Muscle of back (tissue), 13 donors: ENCODE measurements around the gene ASMT. TPM values are rescaled to one million over a fixed set of nuclear protein-coding genes. Genes with fewer than 3 reads are reported as not detected.
"Not testable (repeated sequence)": the region's sequence is repeated elsewhere in the genome, so short reads cannot be mapped to it uniquely, and the experiment has no call there.

Experiments
- DNase-seq, 3 donors: peaks; one replicate each; pipeline versions ENCODE4 v3.0.0 to v3.0.0-alpha.2; 2013
- long read RNA-seq, 9 donors: transcript quantifications; one replicate each; lab custom pipeline, GENCODE V29; 2026
- polyA plus RNA-seq, 10 donors: library from polyadenylated mRNA; unstranded; fragments of 120-200 nt; gene quantifications; one replicate each; pipeline ENCODE4 v1.2.1, GENCODE V29; 2013; ENCODE audit not compliant: insufficient read length in 10 of 10

ASMT gene, protein sequence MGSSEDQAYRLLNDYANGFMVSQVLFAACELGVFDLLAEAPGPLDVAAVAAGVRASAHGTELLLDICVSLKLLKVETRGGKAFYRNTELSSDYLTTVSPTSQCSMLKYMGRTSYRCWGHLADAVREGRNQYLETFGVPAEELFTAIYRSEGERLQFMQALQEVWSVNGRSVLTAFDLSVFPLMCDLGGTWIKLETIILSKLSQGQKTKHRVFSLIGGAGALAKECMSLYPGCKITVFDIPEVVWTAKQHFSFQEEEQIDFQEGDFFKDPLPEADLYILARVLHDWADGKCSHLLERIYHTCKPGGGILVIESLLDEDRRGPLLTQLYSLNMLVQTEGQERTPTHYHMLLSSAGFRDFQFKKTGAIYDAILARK
- under 1 TPM in 4 of 10 donors, not detected in 6; 0.15 to 0.67 (median 0.28) TPM for polyA plus RNA-seq
- long read RNA-seq, donor 1: 0 reads
- long read RNA-seq, donor 2: 0 reads
- long read RNA-seq, donor 3: 0 reads
- long read RNA-seq, donor 4: 0 reads
- long read RNA-seq, donor 5: 0 reads
- long read RNA-seq, donor 6: 0 reads
- long read RNA-seq, donor 7: 0 reads
- long read RNA-seq, donor 8: 0 reads
- long read RNA-seq, donor 9: 0 reads

DNA sequence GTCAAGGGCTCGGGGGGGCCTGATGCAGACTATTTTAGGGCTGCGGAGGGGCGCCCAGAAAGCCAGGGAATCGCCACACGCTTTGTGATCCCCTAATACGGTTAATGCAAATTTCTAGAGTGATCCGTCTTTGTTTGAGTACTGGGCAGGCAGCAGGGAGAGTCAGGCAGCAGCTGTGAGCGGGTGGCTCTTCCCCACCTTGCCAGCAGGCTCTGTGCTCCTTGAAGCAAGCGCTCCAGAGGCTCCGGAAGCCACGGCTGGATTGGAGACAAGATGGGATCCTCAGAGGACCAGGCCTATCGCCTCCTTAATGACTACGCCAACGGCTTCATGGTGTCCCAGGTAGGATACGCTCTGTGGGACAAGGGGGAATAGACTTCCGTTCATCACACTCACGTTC lies at the start of gene ASMT:
ASMT (plus strand) TSS at position 133 of the 400 bp plus-strand sequence; CDS start at position 274, 141 bp downstream.
- DNase-seq: no peak

DNA sequence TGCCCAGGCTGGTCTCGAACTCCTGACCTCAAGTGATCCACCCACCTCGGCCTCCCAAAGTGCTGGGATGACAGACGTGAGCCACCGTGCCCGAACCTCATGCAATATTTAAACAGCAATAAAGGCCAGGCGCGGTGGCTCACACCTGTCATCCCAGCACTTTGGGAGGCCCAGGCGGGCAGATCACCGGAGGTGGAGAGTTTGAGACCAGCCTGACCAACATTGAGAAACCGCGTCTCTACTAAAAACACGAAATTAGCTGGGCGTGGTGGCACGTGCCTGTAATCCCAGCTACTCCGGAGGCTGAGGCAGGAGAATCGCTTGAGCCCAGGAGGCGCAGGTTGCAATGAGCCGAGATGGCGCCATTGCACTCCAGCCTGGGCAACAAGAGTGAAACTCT lies 40.7 kb upstream of the ASMT start:
- DNase-seq: not testable (repeated sequence)

DNA sequence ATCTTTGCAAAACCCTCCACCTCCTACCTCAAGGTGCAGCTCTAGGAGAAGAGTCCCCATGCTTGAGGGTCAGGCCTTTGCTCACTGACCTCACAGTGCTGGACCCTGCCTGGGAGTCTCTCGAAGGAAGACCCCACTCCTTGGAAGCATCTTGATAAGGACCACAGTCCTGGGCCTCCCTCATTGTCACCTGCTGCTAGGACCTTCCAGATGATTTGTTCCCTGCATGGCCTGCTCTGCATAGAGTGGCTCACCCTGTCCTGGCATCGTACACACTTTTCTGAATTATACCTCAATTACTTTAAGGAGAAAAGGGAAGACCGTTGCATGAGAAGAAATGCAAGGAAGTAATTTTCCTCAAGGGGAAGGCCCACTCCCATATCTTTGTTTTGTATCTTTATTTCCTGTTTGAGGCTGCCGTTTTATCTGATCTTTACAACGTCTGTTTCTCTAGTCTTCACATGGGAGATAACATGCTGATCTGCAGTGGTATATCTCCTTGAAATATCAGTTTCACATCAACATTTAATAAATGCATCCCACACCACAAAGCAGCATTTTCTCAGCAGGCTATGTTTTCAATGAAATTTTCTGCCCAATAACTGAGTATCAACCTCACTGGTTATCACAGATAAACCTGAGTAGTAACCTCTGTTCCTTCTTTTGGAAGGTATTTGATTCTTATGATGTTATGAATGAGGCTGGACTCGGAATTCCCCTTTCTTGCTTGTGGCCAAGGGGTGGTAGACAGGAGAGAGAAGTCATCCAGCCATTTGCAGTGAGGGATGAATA lies 38.5 kb upstream of the ASMT start:
- DNase-seq: no peak

DNA sequence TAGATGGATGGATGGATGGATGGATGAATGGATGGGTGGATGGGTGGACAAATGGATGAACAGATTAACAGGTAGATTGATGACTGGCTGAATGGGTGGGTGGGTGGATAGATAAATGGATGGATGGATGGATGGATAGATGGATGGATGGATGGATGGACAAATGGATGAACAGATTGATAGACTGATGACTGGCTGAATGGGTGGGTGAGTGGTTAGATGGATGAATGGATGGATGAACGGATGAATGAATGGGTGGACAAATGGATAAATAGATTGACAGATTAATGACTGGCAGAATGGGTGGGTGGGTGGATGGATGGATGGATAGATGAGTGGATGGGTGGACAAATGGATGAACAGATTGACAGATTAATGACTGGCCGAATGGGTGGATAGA lies 37.0 kb upstream of the ASMT start:
- no peak for DNase-seq

DNA sequence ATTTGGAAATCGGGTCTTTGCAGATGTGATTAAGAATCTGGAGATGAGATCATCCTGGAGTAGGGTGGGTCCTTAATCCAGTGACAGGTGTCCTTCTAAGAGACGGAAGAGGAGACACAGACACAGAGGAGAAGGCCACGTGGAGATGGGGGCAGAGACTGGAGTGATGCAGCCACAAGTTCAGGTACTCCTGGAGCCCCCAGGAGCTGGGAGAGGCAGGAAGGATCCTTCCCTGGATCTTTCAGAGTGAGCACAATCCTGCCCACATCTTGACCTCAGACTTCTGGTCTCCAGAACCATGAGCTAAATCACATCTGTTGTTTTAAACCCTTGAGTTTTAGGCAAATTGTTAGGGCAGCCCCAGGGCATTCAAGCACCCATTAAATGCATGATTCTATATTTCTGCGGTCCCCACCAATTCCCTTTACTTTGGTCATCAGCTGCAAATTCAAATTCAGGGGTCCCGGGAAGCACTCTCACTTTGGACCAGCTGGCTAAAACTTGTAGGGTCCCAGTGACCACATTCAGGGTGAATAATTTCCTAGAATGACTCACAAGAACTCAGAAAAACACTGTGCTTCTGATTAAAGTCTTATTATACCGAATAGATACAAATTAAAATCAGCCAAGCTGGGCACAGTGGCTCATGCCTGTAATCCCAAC lies 36.2 kb upstream of the ASMT start:
- DNase-seq: no peak

DNA sequence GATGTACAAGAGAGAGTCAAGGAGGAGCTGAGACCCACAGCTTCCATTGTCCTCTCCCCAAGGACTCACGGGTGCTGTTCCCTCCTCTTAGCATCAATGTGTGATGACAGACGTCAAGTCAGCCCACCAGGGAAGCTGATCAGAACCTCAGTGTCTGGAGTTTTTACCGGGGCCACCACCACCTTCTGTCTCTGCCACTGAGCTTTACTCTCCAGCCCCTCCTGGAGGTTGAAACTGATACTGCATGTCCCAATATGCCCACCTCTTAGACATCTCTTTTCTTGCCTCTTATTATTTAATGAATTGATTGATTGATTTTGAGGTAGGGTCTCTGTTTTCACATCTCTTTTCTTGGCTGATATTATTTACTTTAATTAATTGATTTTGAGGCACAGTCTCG lies 33.7 kb upstream of the ASMT start:
- DNase-seq: peak in 1 of 3 donors; percentile 55

DNA sequence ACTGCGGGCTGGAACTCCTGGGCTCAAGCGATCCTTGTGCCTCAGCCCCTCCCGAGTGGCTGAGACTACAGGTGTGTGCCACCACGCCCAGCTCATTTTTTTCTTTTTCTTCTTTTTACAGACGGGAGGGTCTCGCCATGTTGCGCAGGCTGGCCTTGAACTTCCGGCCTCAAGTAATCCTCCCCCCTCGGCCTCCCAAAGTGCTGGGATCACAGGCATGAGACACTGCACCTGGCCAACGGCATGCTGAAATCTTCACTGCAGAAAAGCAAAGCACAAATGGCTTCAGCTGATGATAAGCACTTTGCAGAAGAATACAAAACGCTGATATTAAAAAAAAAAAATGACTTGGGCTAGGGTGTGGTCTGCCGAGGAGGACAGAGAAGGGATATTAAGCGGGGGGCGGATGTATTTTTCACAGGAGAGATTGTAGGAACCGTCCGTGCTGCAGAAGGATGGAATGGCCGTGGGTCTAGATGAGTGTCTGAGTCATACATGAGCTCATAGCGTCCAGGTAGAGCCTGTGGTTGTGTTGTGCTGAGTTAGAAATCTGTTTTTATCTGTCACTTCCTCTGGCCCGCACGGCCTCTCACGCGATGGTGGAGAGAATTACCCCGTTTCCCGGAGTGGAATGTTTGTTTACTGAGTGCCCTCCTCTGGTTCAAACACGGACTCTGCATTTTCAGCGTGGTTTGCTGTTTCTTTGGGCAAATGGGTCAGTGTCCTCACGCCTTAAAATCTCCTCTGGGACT lies 32.0 kb upstream of the ASMT start:
- DNase-seq: no peak

DNA sequence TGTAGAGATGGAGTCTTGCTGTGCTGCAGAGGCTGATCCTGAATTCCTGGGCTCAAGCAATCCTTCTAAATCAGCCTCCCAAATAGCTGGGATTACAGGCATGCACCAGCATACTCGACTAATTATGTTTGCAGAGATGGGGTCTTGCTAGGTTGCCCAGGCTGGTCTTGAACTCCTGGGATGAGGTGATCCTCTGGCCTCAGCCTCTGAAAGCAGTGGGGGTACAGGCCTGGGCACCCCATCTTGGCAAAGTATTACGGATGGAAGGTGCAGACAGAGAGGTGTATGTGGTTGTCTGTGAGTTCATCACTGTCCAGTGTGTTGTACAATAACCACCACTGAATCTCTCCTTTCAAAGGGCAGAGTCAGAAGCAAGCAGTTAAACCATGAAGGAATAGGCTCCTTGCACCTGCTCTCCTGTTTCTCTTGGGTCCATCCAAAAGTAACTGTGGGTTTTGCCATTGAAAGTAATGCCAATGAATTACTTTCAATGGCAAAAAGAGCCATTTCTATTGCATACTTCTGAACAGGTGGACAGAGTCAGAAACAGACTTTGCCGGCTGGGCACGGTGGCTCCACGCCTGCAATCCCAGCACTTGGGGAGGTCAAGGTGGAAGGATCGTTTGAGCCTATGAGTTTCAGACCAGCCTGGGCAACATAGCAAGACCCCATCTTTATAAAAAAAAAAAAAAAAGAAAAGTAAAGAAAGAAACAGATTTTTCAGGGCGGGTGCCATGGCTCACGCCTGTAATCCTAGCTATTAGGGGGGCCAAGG lies 30.4 kb upstream of the ASMT start:
- no peak for DNase-seq

DNA sequence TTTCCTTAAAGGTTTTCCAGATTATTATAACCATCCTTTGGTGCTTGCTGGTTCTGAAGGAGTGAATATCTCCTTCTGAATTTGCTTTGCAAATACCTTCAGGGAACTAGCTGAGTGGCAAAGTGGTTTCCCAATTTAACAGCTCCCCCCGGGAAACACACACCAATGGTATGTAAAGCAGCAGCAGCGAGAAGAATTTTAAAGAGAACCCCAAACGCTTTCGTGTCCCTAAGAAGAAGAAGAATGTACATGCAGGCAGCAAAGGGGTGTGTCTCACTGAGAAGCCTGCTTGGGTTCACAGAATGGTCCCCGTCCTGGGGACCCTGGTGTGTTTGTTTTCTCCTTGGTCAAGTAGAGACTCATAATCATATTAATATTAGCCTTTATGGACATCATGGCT lies 27.7 kb upstream of the ASMT start:
- DNase-seq: no peak

DNA sequence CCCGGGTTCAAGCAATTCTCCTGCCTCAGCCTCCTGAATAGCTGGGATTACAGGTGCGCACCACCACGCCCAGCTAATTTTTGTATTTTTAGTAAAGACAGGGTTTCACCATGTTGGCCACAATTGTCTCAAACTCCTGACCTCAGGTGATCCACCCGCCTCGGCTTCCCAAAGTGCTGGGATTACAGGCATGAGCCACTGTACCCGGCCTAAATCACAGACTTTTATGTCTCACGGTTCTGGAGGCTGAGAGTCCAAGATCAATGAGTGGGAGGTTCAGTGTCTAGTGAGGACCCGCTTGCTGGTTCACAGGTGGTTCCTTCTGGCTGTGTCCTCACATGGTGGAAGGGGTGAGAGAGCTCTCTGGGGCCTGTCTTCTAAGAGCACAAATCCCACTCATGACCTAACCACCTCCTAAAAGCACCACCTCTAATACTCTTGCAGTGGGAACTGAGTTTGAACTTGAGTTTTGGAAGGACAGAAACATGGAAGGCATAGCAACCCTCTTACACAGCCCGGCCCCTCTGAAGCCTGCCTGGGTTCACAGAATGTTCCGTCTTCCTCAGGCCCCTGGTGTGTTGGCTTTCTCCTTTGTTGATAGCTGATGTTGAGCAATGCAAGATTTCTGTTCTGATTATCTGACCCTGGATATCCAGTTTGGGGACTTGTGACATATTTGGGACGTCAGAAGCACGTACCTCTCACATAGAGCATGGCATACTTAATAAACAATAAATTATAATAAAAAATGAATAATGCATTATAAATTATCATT lies 25.3 kb upstream of the ASMT start:
- no peak for DNase-seq

DNA sequence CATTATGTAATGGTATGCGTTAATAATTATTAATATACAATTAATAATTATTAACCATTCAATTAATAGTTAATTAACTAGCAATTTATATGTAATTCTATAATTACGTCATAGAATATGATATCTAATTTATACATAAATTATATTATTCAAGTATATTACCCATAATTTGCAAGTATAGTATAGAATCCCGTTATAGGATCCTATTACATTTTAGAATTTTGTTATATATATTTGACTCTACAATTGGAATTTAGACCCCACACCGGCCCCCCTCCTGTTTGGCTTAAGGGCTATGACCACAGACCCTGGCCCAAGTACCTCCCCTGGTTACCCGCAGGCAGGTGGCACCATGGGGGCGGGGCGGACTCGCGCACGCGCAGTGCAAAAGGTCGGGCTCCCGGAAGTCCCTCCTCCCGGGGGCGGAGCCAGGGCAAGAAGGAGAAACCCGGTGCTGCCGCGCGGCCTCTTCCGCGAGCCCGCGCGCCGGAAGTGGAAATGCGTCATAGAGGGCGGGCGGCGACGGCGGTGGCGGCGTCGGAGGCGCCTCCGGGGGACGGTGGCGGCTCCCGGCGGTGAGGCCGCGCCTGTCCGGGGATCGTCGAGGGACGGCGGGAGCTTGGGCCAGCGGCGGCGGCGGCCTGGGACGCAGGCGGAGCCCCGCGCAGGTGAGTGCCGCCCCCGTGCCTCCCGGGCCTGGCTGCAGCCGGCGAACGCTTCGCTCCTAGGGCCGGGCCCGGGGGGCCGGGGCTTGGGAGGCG lies 23.6 kb upstream of the ASMT start, which contains the start of gene AKAP17A:
AKAP17A (plus strand) TSS at position 503 of the 761 bp plus-strand sequence. CDS start 1,859 bp downstream, outside the sequence.
- DNase-seq: peak; percentile 93 to 97 (median 95)

DNA sequence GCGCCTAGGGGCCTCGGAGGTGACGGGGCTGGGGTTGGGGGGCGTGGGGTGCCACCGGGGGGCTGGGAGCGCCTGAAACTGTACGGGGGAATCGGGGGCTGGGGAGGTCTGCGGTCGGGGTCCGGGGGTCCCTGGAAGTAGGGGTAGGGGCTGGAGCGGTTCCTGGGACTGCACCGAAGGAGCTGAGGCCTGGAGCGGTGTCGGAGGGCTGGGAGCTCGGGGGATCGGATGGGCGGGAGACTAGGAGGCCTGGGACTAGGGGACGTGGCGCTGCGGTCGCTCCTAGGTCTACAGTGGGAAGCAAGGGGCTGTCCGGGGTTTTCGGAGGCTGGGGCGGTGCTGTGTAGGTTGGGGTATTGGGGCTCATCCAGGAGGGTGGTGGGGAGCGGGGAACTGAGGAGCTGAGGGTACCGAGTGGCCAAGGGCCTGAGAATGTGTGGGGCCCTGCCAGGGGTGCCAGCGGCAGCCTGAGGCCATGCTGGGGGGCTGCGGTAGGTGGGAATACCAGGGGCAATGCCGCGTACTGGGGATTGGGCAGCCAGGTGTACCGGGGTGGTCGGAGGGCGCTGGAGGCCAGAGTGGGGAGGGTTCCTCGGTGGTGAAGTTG lies 22.9 kb upstream of the ASMT start:
- peak in 1 of 3 donors; percentile 26 for DNase-seq

DNA sequence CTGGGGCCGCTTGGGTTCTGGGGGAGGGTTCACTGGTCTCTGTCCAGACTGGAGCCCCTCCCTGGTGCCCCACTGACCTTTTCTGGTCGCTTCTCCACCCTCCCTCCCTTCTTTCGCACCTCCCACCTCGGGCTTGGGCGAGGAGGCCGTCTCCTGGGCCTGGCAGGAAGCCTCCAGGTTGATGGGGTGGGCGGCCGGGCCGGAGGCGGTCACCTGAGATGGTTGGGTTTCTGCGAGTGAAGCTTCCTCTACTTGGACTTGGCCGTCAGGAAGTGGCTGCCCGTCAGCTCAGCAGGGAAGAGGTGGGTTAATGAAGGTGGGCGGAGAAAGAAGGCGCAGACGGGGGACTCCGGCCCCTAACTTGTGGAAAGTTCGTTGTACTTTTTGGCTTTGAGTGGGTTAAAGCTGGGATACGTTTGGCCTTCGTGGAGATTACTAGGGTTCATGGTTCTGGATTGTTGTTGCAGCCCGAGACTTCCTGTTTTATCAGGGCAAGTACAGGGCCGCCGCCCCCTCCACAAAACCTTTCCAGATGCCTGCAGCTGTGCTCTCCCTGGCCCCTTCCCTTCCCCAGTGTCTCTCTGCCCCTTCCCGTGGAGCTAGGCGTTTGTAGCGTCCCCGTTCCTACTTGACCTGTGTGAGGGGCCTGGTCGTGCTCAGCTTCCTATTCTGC lies 22.3 kb upstream of the ASMT start:
- peak in 1 of 3 donors; percentile 55 for DNase-seq

DNA sequence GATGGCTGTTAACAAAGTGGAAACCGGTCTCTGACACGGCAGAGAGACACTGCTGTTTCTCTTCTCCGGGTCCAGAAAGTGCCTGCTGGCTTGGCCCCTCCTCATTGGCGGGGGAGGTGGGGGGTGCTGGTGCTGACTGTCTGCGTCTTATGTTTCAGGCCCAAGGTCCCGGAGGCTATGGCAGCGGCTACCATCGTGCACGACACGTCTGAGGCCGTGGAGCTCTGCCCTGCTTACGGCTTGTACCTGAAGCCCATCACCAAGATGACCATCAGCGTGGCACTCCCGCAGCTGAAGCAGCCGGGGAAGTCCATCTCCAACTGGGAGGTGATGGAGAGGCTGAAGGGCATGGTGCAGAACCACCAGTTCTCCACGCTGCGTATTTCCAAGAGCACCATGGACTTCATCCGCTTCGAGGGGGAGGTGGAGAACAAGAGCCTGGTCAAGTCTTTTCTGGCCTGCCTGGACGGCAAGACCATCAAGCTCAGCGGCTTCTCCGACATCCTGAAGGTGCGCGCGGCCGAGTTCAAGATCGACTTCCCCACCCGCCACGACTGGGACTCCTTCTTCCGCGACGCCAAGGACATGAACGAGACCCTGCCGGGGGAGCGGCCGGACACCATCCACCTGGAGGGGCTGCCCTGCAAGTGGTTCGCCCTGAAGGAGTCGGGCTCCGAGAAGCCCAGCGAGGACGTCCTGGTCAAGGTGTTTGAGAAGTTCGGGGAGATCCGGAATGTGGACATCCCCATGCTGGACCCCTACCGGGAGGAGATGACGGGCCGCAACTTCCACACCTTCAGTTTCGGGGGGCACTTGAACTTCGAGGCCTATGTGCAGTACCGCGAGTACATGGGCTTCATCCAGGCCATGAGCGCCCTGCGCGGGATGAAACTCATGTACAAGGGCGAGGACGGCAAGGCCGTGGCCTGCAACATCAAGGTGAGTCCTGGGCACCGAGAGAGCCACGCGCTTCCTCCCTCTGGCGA lies 21.3 kb upstream of the ASMT start:
- no peak for DNase-seq

DNA sequence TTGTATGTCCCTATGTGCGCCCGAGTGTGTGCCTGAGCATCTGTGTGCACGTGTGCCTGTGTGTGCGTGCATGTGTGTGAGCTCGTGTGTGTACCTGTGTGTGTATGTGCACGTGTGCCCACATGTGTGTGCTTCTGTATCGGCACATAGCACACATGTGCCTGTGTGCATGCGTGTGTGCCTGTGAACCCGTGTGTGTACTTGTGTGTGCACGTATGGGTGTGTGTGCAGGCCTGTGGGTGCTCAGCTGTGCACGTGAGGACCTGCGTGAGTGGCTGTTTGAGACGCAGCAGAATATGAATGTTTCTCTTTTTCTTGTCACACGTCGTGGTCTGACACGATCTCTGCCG lies 19.2 kb upstream of the ASMT start:
- no peak for DNase-seq

DNA sequence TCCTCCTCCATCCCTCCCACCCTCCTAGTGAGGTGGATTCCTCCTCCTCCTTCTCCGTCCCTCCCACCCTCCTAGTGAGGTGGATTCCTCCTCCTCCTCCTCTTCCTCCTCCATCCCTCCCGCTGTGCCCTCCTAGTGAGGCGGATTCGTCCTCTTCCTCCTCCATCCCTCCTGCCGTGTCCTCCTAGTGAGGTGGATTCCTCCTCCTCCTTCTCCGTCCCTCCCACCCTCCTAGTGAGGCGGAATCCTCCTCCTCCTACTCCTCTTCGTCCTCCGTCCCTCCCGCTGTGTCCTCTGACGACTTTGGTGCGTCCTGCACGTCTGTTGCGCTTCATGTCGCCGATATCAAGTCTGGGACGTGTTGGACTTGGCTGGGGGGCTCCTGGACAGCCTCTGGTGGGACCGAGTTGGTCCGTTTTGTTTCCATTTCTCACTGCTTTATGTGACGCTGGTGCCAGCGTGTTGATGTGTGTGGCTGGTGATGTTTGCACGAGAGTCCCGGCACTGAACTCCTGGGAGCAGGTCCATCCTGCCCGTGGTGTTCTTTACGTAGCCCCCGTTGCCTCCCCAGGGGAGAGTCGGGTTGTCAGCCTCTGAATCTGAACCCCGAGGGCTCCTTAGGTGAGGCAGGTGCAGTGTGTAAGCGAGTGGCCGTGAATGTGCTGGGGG lies 18.0 kb upstream of the ASMT start:
- DNase-seq: no peak
